OCI-LY7 (cell line): ENCODE data around the gene BBX. TPM values are rescaled to one million over a fixed set of nuclear protein-coding genes. Genes with fewer than 3 reads are reported as not detected.
A peak's percentile ranks its signal among the peaks of the same experiment; 100 is the strongest.

Source experiments
- BruUV-seq: library from RNA; stranded (reverse); fragments of 400-500 nt; replicated peaks from 2 replicates; lab custom pipeline; 2021; lab: Mats Ljungman, UMichigan
- CTCF ChIA-PET: fragments of 300-600 bp; sonication (Branson Sonifier 250); formaldehyde crosslinking; loops from one replicate; lab custom pipeline; 2022; ENCODE audit warnings: antibody characterized with exemption; ENCODE audit not compliant: unreplicated experiment; lab: Charles Lee
- POLR2A ChIA-PET: fragments of 300-600 bp; sonication (Branson Sonifier 250); formaldehyde crosslinking; loops from one replicate; lab custom pipeline; 2022; ENCODE audit warnings: antibody characterized with exemption; lab: Charles Lee
- DNase-seq: peaks from one replicate; pipeline ENCODE4 v3.0.0-alpha.2; 2015; ENCODE audit warnings: low spot score
- H2AFZ ChIP-seq: fragments of 200-600 bp; sonication (generic), shearing (Covaris generic); 2 replicates; pipeline ENCODE4 v1.6.1; 2014; ENCODE audit warnings: mild to moderate bottlenecking, antibody characterized with exemption, low read length, moderate library complexity
- H3K27ac ChIP-seq: fragments of 200-600 bp; sonication (generic); 2 replicates; pipeline ENCODE4 v1.5.1; 2014; ENCODE audit warnings: mixed run types, low read depth, mild to moderate bottlenecking, moderate library complexity, low read length, inconsistent platforms; ENCODE audit not compliant: poor library complexity, severe bottlenecking
- H3K36me3 ChIP-seq: fragments of 200-600 bp; sonication (generic); 2 replicates; pipeline ENCODE4 v1.6.1; 2014; ENCODE audit warnings: mild to moderate bottlenecking, antibody characterized with exemption, low read length, moderate library complexity, mixed read lengths; ENCODE audit not compliant: insufficient read depth
- H3K4me1 ChIP-seq: fragments of 200-600 bp; sonication (generic); 2 replicates; pipeline ENCODE4 v1.5.1; 2014; ENCODE audit warnings: mild to moderate bottlenecking, low read length; ENCODE audit not compliant: insufficient read depth, poor library complexity, severe bottlenecking
- H3K4me2 ChIP-seq: fragments of 200-600 bp; sonication (generic); 2 replicates; pipeline ENCODE4 v1.6.1; 2014; ENCODE audit warnings: mild to moderate bottlenecking, low read length
- H3K4me3 ChIP-seq: fragments of 200-600 bp; sonication (generic); 2 replicates; pipeline ENCODE4 v1.5.1; 2014; ENCODE audit warnings: mild to moderate bottlenecking, low read depth, low read length; ENCODE audit not compliant: poor library complexity, severe bottlenecking
- H3K79me2 ChIP-seq: fragments of 200-600 bp; sonication (generic); 2 replicates; pipeline ENCODE4 v1.6.1; 2016; ENCODE audit warnings: low read depth, mild to moderate bottlenecking, low read length, moderate library complexity, mixed read lengths; ENCODE audit not compliant: insufficient read depth
- H3K9me2 ChIP-seq: fragments of 200-600 bp; sonication (generic); 2 replicates; pipeline ENCODE4 v1.6.1; 2016; ENCODE audit warnings: mild to moderate bottlenecking, low read length, mixed read lengths; ENCODE audit not compliant: insufficient read depth
- H3K9me3 ChIP-seq: fragments of 200-600 bp; sonication (generic); 2 replicates; pipeline ENCODE4 v1.6.1; 2014; ENCODE audit warnings: mild to moderate bottlenecking, mixed run types, low read length, mixed read lengths
- H4K20me1 ChIP-seq: fragments of 200-600 bp; sonication (generic); 2 replicates; pipeline ENCODE4 v1.6.1; 2014; ENCODE audit warnings: mild to moderate bottlenecking, antibody characterized with exemption, low read length, moderate library complexity, mixed read lengths; ENCODE audit not compliant: insufficient read depth
- CTCF ChIP-seq: fragments of 200-600 bp; sonication (generic); conservative IDR thresholded peaks from 2 replicates; pipeline ENCODE4 v1.5.1; 2014; ENCODE audit warnings: mild to moderate bottlenecking, antibody characterized with exemption, low read length, moderate library complexity, mixed read lengths
- EZH2phosphoT487 ChIP-seq: fragments of 200-600 bp; sonication (generic); IDR thresholded peaks from 2 replicates; pipeline ENCODE4 v1.6.1; 2018; ENCODE audit warnings: low read depth, borderline replicate concordance, mild to moderate bottlenecking, mixed run types, antibody characterized with exemption, low read length, moderate library complexity, mixed read lengths
- intact Hi-C: fragments of 100-400 bp; cut with micrococcal nuclease; formaldehyde crosslinking; loops from one replicate; pipeline ENCODE4 v1.10.0; 2022; ENCODE audit not compliant: unreplicated experiment
- total RNA-seq, 2 experiments: library from RNA; depleted of rRNA in 1 of 2; stranded (reverse); fragments of >200 nt in 1 of 2; shearing (Covaris generic) in 1 of 2; gene quantifications; 2 replicates each; pipeline ENCODE4 v1.2.3, GENCODE V29; 2014 to 2022

The BBX gene
- total RNA-seq, 2 experiments from 2014 or later = 27.0 to 49.8 TPM

GRCh38 chr3:107683447-107683846 lies 160.7 kb downstream of the BBX start:
- ChIA-PET POLR2A (interaction anchor here (0.6 to 1.6 kb wide), 2 partner anchors 11 to 25 kb away, joined by 3 to 5 read pairs; no protein-coding TSS in a partner anchor), CTCF (no interaction called here)
- DNase-seq = no peak
- BruUV-seq = no TSS peak
- intact Hi-C loops = no loop called here
- no peaks in the 10 kb centered on the region; the same call in 1 of the 2 replicates for H4K20me1 ChIP-seq
- H3K27ac ChIP-seq = no peak overlapping the region
- no peak overlapping the region for H3K4me2 ChIP-seq
- H3K79me2 ChIP-seq = no peaks in the 10 kb centered on the region
- H3K9me2 ChIP-seq = no peaks in the 10 kb centered on the region
- H3K36me3 ChIP-seq = no peaks in the 10 kb centered on the region
- TF ChIP-seq CTCF = no peak
- TF ChIP-seq EZH2phosphoT487 = no peak
- H3K9me3 ChIP-seq = no peaks in the 10 kb centered on the region
- H2AFZ ChIP-seq = no peak overlapping the region
- peaks cover 6% of the 10 kb centered on the region for H3K4me1 ChIP-seq
- H3K4me3 ChIP-seq = no peak overlapping the region

GRCh38 chr3:107684431-107684925 lies 161.7 kb downstream of the BBX start:
- Histone ChIP-seq H3K4me1 (peaks cover 6% of the 10 kb centered on the region), H4K20me1 (no peaks in the 10 kb centered on the region; the same call in 1 of the 2 replicates), H3K9me3 (no peaks in the 10 kb centered on the region), H3K4me3 (no peak overlapping the region), H3K36me3 (no peaks in the 10 kb centered on the region), H3K9me2 (no peaks in the 10 kb centered on the region), H3K4me2 (0 out of 2 replicates have a peak overlapping the region, but pooled peaks have one; percentile 6), H3K27ac (no peak overlapping the region), H2AFZ (no peak overlapping the region), H3K79me2 (no peaks in the 10 kb centered on the region)
- TF ChIP-seq EZH2phosphoT487 = no peak
- no peak for TF ChIP-seq CTCF
- intact Hi-C loops = no loop called here
- CTCF ChIA-PET = no interaction called here
- BruUV-seq = no TSS peak
- POLR2A ChIA-PET = interaction anchor here (0.6 to 1.6 kb wide), 2 partner anchors 13 to 288 kb away, joined by 3 to 5 read pairs; no protein-coding TSS in a partner anchor
- DNase-seq = no peak

GRCh38 chr3:107685383-107685782 lies 162.6 kb downstream of the BBX start:
- TF ChIP-seq EZH2phosphoT487 (no peak), CTCF (no peak)
- no peak overlapping the region for H2AFZ ChIP-seq
- no peaks in the 10 kb centered on the region for H3K9me3 ChIP-seq
- BruUV-seq = no TSS peak
- H3K27ac ChIP-seq = no peak overlapping the region
- H3K79me2 ChIP-seq = no peaks in the 10 kb centered on the region
- no peak overlapping the region for H3K4me3 ChIP-seq
- ChIA-PET CTCF (no interaction called here), POLR2A (no interaction called here)
- H3K9me2 ChIP-seq = no peaks in the 10 kb centered on the region
- intact Hi-C loops = no loop called here
- H3K4me2 ChIP-seq = no peak overlapping the region
- H3K4me1 ChIP-seq = peaks cover 6% of the 10 kb centered on the region
- H3K36me3 ChIP-seq = no peaks in the 10 kb centered on the region
- no peak for DNase-seq
- no peaks in the 10 kb centered on the region; the same call in none of the 2 replicates for H4K20me1 ChIP-seq
